CD14-positive monocyte (primary cell): ENCODE results near the gene FBXL20. TPM values are rescaled to one million over a fixed set of nuclear protein-coding genes. Genes with fewer than 3 reads are reported as not detected.
"Not testable (repeated sequence)": the region's sequence is repeated elsewhere in the genome, so short reads cannot be mapped to it uniquely, and the experiment has no call there.

Experiments
- DNase-seq, 3 donors: peaks; one replicate each; pipeline ENCODE4 v3.0.0-alpha.2; 2011 to 2022
- H2AFZ ChIP-seq: 2 replicates; pipeline ENCODE4 v1.6.0; 2012; ENCODE audit warnings: mild to moderate bottlenecking, low read depth, low read length, inconsistent platforms; ENCODE audit not compliant: insufficient read depth, poor library complexity, severe bottlenecking
- H3K27ac ChIP-seq, 2 donors: 1 replicate in 1 of 2; 2 replicates in 1 of 2; pipeline ENCODE4 v1.5.1; 2012 to 2013; ENCODE audit warnings: low read length in 2 of 2, control low read depth in 1 of 2, inconsistent platforms in 1 of 2, low read depth in 1 of 2, mild to moderate bottlenecking in 1 of 2
- H3K27me3 ChIP-seq, 2 donors: one replicate each; pipeline versions ENCODE4 v1.6.0 to v1.6.1; 2011 to 2013; ENCODE audit warnings: low read length in 2 of 2; ENCODE audit not compliant: control insufficient read depth in 2 of 2, insufficient read depth in 2 of 2
- H3K36me3 ChIP-seq, 2 donors: replicated peaks in 1 of 2; 1 replicate in 1 of 2; 2 replicates in 1 of 2; pipeline versions ENCODE4 v1.5.1 to v1.6.1; 2012 to 2013; ENCODE audit warnings: low read length in 2 of 2, control low read depth in 1 of 2, inconsistent platforms in 1 of 2, mild to moderate bottlenecking in 1 of 2; ENCODE audit not compliant: insufficient read depth in 2 of 2, control insufficient read depth in 1 of 2
- H3K4me1 ChIP-seq, 2 donors: 1 replicate in 1 of 2; 2 replicates in 1 of 2; pipeline versions ENCODE4 v1.5.1 to v1.6.1; 2012 to 2013; ENCODE audit warnings: low read length in 2 of 2, control low read depth in 1 of 2, inconsistent platforms in 1 of 2, mild to moderate bottlenecking in 1 of 2, moderate library complexity in 1 of 2; ENCODE audit not compliant: insufficient read depth in 2 of 2, control insufficient read depth in 1 of 2
- H3K4me2 ChIP-seq: replicated peaks from 2 replicates; pipeline ENCODE3; 2012; ENCODE audit warnings: low read length, moderate library complexity, mild to moderate bottlenecking; ENCODE audit not compliant: poor library complexity, severe bottlenecking; ENCODE audit errors: extremely low read depth
- H3K4me3 ChIP-seq, 3 experiments: fragments of 200-600 bp in 1 of 3; sonication (generic) in 1 of 3; replicated peaks in 1 of 3; 1 replicate in 2 of 3; 2 replicates in 1 of 3; pipeline ENCODE4 v1.5.1; 2011 to 2013; ENCODE audit warnings: low read length in 3 of 3, mild to moderate bottlenecking in 3 of 3, control low read depth in 2 of 3, low read depth in 2 of 3, inconsistent platforms in 1 of 3, moderate library complexity in 1 of 3
- H3K79me2 ChIP-seq: 2 replicates; pipeline ENCODE4 v1.6.0; 2012; ENCODE audit warnings: mild to moderate bottlenecking, control low read depth, inconsistent platforms, low read length, moderate library complexity; ENCODE audit not compliant: insufficient read depth
- H3K9ac ChIP-seq: 2 replicates; pipeline ENCODE4 v1.6.0; 2017; ENCODE audit warnings: low read length, mild to moderate bottlenecking; ENCODE audit not compliant: insufficient read depth, poor library complexity, severe bottlenecking
- H3K9me3 ChIP-seq, 2 donors: replicated peaks in 1 of 2; 1 replicate in 1 of 2; 2 replicates in 1 of 2; pipeline versions ENCODE4 v1.5.1 to v1.6.1; 2012 to 2013; ENCODE audit warnings: low read length in 2 of 2, control low read depth in 1 of 2; ENCODE audit not compliant: control insufficient read depth in 1 of 2, insufficient read depth in 1 of 2
- H4K20me1 ChIP-seq: 2 replicates; pipeline ENCODE4 v1.6.0; 2012; ENCODE audit warnings: mild to moderate bottlenecking, low read length, control low read depth, moderate library complexity; ENCODE audit not compliant: insufficient read depth
- H3K27ac Mint-ChIP-seq, 7 donors: one replicate each; pipeline ENCODE4 v1.8.0; 2020; ENCODE audit warnings: mild to moderate bottlenecking in 7 of 7, mixed read lengths in 7 of 7, moderate library complexity in 6 of 7, inconsistent platforms in 2 of 7
- H3K27me3 Mint-ChIP-seq, 3 donors: one replicate each; pipeline ENCODE4 v1.8.0; 2021 to 2022; ENCODE audit warnings: low read depth in 3 of 3, mild to moderate bottlenecking in 3 of 3, mixed read lengths in 3 of 3, moderate library complexity in 3 of 3, inconsistent platforms in 1 of 3
- H3K36me3 Mint-ChIP-seq, 2 donors: one replicate each; pipeline ENCODE4 v1.8.0; 2020; ENCODE audit warnings: mixed read lengths in 2 of 2, inconsistent platforms in 1 of 2, mild to moderate bottlenecking in 1 of 2
- H3K4me1 Mint-ChIP-seq: one replicate; pipeline ENCODE4 v1.8.0; 2020; ENCODE audit warnings: mild to moderate bottlenecking, mixed read lengths
- H3K4me3 Mint-ChIP-seq, 2 donors: one replicate each; pipeline ENCODE4 v1.8.0; 2020; ENCODE audit warnings: mild to moderate bottlenecking in 2 of 2, mixed read lengths in 2 of 2, moderate library complexity in 1 of 2
- H3K9me3 Mint-ChIP-seq, 7 donors: one replicate each; pipeline ENCODE4 v1.8.0; 2020 to 2022; ENCODE audit warnings: mixed read lengths in 7 of 7, mild to moderate bottlenecking in 6 of 7, moderate library complexity in 6 of 7, inconsistent platforms in 2 of 7
- WGBS: methylation state at CpG from one replicate; pipeline ENCODE4 v1.1.5; 2013; ENCODE audit warnings: missing lambda C conversion rate; ENCODE audit not compliant: insufficient coverage; 5-methylcytosine and 5-hydroxymethylcytosine counted together
- intact Hi-C, 2 donors: fragments of 100-400 bp; cut with micrococcal nuclease; formaldehyde crosslinking; loops; one replicate each; pipeline versions ENCODE4 v1.15.0 to v1.15.1; 2023
- polyA plus RNA-seq, 3 donors: library from polyadenylated mRNA; depleted of rRNA in 1 of 3; unstranded in 2 of 3; stranded (reverse) in 1 of 3; fragments of 300-500 nt in 2 of 3; fragments of >200 nt in 1 of 3; fragmentation: Illumina TruSeq in 2 of 3; gene quantifications; 1 replicate in 2 of 3; 2 replicates in 1 of 3; pipeline ENCODE4 v1.2.3, GENCODE V29; 2012 to 2021
- TF ChIP-seq, protein P1 (sequence below): fragments of 200-600 bp; IDR thresholded peaks from one replicate; pipeline ENCODE4 v1.8.0; 2022; ENCODE audit warnings: antibody characterized with exemption, mild to moderate bottlenecking

The FBXL20 gene
- polyA plus RNA-seq, 3 donors = 4.0 to 7.7 (median 4.7) TPM

DNA sequence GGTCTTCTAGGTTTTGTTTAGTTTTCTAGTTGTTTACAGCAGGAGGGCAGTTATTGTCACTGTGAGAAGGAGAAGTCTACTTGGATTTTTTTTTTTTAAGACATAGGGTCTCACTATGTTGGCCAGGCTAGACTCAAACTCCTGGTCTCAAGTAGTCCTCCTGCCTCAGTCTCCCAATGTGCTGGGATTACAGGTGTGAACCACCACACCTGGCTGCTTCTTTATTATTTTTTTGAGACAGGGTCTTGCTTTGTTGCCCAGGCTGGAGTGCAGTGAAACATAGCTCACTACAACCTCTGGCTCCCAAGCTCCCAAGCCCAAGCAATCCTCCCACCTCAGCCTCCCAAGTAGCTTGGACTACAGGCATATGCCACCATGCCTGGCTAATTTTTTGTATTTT is 107.4 kb downstream of the FBXL20 start:
- Histone ChIP-seq H3K79me2 (no peaks in the 10 kb centered on the region), H3K9ac (no peak overlapping the region), H3K4me1 (no peaks in the 10 kb centered on the region), H3K4me2 (no peak overlapping the region), H2AFZ (no peak overlapping the region), H3K36me3 (peaks cover 40 to 77% of the 10 kb centered on the region in 2 donors), H3K27me3 (no peaks in the 10 kb centered on the region), H3K9me3 (no peaks in the 10 kb centered on the region), H3K4me3 (no peak overlapping the region), H3K27ac (no peak overlapping the region), H4K20me1 (no peaks in the 10 kb centered on the region)
- Mint-ChIP-seq H3K9me3 (no peaks in the 10 kb centered on the region), H3K4me1 (no peaks in the 10 kb centered on the region), H3K27ac (peak overlapping the region in 2 of 7 donors; percentile 13 to 73), H3K36me3 (peaks cover 48 to 71% of the 10 kb centered on the region in 2 donors), H3K4me3 (no peak overlapping the region), H3K27me3 (peaks cover 0 to 1% (median 0%) of the 10 kb centered on the region in 3 donors)
- TF ChIP-seq, protein P1, sequence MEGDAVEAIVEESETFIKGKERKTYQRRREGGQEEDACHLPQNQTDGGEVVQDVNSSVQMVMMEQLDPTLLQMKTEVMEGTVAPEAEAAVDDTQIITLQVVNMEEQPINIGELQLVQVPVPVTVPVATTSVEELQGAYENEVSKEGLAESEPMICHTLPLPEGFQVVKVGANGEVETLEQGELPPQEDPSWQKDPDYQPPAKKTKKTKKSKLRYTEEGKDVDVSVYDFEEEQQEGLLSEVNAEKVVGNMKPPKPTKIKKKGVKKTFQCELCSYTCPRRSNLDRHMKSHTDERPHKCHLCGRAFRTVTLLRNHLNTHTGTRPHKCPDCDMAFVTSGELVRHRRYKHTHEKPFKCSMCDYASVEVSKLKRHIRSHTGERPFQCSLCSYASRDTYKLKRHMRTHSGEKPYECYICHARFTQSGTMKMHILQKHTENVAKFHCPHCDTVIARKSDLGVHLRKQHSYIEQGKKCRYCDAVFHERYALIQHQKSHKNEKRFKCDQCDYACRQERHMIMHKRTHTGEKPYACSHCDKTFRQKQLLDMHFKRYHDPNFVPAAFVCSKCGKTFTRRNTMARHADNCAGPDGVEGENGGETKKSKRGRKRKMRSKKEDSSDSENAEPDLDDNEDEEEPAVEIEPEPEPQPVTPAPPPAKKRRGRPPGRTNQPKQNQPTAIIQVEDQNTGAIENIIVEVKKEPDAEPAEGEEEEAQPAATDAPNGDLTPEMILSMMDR = no peak
- intact Hi-C loops = no loop called here
- no peak for DNase-seq

DNA sequence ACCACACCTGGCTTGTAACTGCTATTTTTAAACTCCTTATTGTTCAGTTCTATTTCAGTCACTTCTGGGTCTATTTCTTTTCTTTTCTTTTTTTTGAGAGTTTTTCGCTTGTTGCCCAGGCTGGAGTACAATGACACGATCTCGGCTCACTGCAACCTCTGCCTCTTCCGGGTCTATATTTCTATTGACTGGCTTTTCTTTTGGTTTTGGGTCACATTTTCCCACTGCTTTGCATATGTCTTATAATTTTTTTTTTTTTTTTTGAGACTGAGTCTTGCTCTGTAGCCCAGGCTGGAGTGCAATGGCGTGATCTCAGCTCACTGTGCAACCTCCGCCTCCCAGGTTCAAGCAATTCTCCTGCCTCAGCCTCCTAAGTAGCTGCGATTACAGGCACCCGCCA is 108.9 kb downstream of the FBXL20 start:
- H3K79me2 ChIP-seq, H3K27me3 Mint-ChIP-seq, H3K4me2 ChIP-seq, H3K9me3 Mint-ChIP-seq, intact Hi-C loops, H3K9me3 ChIP-seq, H3K27ac ChIP-seq, H3K4me3 ChIP-seq, H3K27ac Mint-ChIP-seq, H2AFZ ChIP-seq, H3K4me1 ChIP-seq, DNase-seq, H3K9ac ChIP-seq, H3K4me3 Mint-ChIP-seq, H4K20me1 ChIP-seq, H3K4me1 Mint-ChIP-seq, H3K27me3 ChIP-seq: not testable (repeated sequence)
- peaks cover 42 to 71% of the 10 kb centered on the region in 2 donors for H3K36me3 Mint-ChIP-seq
- WGBS = 100% methylated on average over 6 of the region's 8 CpGs
- H3K36me3 ChIP-seq = peaks cover 25 to 66% of the 10 kb centered on the region in 2 donors

DNA sequence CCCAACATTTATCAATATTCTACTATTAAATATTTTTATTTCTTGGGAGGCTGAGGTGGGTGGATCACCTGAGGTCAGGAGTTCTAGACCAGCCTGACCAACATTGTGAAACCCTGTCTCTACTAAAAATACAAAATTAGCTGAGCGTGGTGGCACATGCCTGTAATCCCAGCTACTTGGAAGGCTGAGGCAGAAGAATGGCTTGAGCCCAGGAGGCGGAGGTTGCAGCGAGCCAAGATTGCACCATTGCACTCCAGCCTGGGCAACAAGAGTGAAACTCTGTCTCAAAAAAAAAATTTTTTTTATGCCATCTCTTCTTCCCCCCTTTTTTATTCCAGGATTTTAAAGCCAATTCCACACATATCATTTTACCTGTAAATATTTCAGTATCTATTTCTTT is 114.9 kb downstream of the FBXL20 start:
- H2AFZ ChIP-seq, H3K27me3 ChIP-seq, H3K9me3 Mint-ChIP-seq, H3K4me2 ChIP-seq, H3K27ac Mint-ChIP-seq, H3K27ac ChIP-seq, H3K4me1 Mint-ChIP-seq, H3K9ac ChIP-seq, H4K20me1 ChIP-seq, H3K4me3 ChIP-seq, H3K4me1 ChIP-seq, DNase-seq, H3K79me2 ChIP-seq, H3K27me3 Mint-ChIP-seq, H3K4me3 Mint-ChIP-seq, H3K9me3 ChIP-seq: not testable (repeated sequence)
- peaks cover 23 to 59% of the 10 kb centered on the region in 2 donors for H3K36me3 ChIP-seq
- intact Hi-C loops = loop anchor here in 1 of 2 donors (10.0 kb wide), 1 partner anchor 108 kb away; no protein-coding TSS in a partner anchor
- peaks cover 18 to 50% of the 10 kb centered on the region in 2 donors for H3K36me3 Mint-ChIP-seq
- WGBS = 48% methylated on average over 2 of the region's 3 CpGs
